Left lung (tissue), 10 donors: Measurements from ENCODE around the gene TLCD3B. TPM values are rescaled to one million over a fixed set of nuclear protein-coding genes. Genes with fewer than 3 reads are reported as not detected.
A peak's percentile ranks its signal among the peaks of the same experiment; 100 is the strongest.

ENCODE experiments used
- ATAC-seq: fragments of 200-7000 bp; cut with Tn5 transposase; one replicate; pipeline ENCODE4 v1.9.1; 2020; ENCODE audit warnings: moderate library complexity
- DNase-seq, 4 donors: peaks; one replicate each; pipeline ENCODE4 v3.0.0-alpha.2; 2013 to 2020
- H3K27ac ChIP-seq, 2 donors: fragments of 200-600 bp; sonication (generic) in 1 of 2; one replicate each; pipeline versions ENCODE4 v1.5.0 to v1.8.0; 2020 to 2021
- H3K27me3 ChIP-seq, 2 donors: fragments of 200-600 bp; sonication (generic) in 1 of 2; one replicate each; pipeline versions ENCODE4 v1.5.0 to v1.8.0; 2020 to 2021
- H3K36me3 ChIP-seq, 2 donors: fragments of 200-600 bp; sonication (generic) in 1 of 2; one replicate each; pipeline versions ENCODE4 v1.5.0 to v1.8.0; 2020 to 2021
- H3K4me1 ChIP-seq, 2 donors: fragments of 200-600 bp; one replicate each; pipeline ENCODE4 v1.8.0; 2021
- H3K4me3 ChIP-seq, 2 donors: fragments of 200-600 bp; sonication (generic) in 1 of 2; one replicate each; pipeline versions ENCODE4 v1.5.0 to v1.8.0; 2020 to 2021; ENCODE audit warnings: mild to moderate bottlenecking in 1 of 2
- H3K9me3 ChIP-seq, 2 donors: fragments of 200-600 bp; sonication (generic) in 1 of 2; one replicate each; pipeline versions ENCODE4 v1.5.0 to v1.8.0; 2020 to 2021
- intact Hi-C, 2 donors: fragments of 100-400 bp; cut with DNase I; formaldehyde crosslinking; loops; one replicate each; pipeline versions ENCODE4 v1.11.2 to v1.14.2; 2022
- polyA plus RNA-seq, 6 donors: library from polyadenylated mRNA; unstranded; fragments of 120-200 nt; gene quantifications; one replicate each; pipeline ENCODE4 v1.2.1, GENCODE V29; 2013; ENCODE audit not compliant: insufficient read length in 6 of 6
- total RNA-seq, 2 donors: library from RNA; stranded (reverse); fragmentation: NEBNext Ultra II Directional; extraction: Animal tissue kit (Norgen Biotek cat#: 25700); gene quantifications; one replicate each; pipeline ENCODE4 v1.2.1, GENCODE V29; 2021
- TF ChIP-seq, protein P1 (sequence below), 2 donors: fragments of 200-600 bp; sonication (generic) in 1 of 2; IDR thresholded peaks; one replicate each; pipeline versions ENCODE4 v1.5.0 to v1.8.0; 2021; ENCODE audit warnings: antibody characterized with exemption in 2 of 2
- donor health status: DM: no; HTN: yes; CAD: no.
- donor health status: DM: no; HTN: no; CAD: no.

The TLCD3B gene
- total and polyA plus RNA-seq, 8 donors, result 0.28 to 1.4 (median 0.85) TPM; not detected in 1

DNA sequence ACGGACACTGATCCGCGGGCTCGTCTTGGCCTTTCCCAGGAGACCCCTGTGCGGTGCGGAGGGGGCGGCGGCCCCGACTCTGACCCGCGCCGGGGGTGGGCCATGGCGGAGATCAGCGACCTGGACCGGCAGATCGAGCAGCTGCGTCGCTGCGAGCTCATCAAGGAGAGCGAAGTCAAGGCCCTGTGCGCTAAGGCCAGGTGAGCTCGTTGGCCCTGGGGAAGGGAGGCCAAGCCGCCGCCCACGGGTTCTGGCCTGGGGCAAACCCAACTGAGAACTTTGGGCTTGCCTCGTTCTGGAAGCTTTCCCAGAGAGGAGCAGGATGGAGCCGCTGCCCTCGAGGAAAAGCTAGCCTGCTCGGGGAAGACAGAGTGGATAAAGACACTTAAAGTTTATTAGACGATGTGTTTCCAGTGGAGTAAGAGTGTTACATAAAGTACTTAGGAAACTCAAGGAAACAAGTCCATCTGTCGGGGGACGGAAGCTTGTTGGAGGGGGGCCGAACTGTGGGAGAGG is 45.3 kb upstream of the TLCD3B start:
- intact Hi-C loops, result no loop called here
- no peaks in the 10 kb centered on the region for H3K9me3 ChIP-seq
- H3K36me3 ChIP-seq, result peaks cover 0 to 66% of the 10 kb centered on the region in 2 donors

DNA sequence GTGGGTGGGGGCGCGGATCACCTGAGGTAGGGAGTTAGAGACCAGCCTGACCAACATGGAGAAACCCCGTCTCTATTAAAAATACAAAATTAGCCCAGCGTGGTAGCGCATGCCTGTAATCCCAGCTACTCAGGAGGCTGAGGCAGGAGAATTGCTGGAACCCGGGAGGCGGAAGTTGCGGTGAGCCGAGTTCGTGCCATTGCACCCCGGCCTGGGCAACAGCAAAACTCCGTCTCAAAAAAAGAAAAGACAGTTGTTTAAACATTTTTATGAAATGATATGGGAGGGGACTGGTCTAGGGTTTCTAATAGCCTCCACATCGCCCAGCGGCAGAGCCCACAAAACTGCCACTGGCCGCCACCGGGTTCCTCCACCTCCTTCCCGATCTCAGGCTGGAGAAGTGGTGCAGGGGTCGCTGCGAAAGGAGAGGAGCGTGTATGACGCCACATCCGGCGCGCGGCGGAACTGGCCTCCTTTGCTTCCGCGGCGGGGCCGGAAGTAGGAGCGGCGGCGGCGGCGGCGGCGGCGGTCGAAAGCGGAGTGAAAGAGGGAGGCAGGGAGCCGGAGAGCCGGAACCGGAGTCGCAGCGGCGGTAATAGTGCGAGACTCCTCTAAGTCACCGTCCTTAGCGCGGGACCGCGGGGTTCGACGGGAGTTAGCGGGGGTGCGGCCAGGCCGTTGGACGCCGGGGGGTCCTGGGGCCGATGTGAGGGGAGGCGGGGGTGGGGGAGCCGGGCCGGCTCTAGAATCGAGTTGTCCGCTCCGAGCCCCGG is 44.6 kb upstream of the TLCD3B start, which contains the start of gene PPP4C:
TSS of gene PPP4C (plus strand) at position 492 of the 773 bp plus-strand sequence. CDS start 384 bp downstream, outside the sequence.
- H3K9me3 ChIP-seq, result no peaks in the 10 kb centered on the region
- TF ChIP-seq, protein P1, sequence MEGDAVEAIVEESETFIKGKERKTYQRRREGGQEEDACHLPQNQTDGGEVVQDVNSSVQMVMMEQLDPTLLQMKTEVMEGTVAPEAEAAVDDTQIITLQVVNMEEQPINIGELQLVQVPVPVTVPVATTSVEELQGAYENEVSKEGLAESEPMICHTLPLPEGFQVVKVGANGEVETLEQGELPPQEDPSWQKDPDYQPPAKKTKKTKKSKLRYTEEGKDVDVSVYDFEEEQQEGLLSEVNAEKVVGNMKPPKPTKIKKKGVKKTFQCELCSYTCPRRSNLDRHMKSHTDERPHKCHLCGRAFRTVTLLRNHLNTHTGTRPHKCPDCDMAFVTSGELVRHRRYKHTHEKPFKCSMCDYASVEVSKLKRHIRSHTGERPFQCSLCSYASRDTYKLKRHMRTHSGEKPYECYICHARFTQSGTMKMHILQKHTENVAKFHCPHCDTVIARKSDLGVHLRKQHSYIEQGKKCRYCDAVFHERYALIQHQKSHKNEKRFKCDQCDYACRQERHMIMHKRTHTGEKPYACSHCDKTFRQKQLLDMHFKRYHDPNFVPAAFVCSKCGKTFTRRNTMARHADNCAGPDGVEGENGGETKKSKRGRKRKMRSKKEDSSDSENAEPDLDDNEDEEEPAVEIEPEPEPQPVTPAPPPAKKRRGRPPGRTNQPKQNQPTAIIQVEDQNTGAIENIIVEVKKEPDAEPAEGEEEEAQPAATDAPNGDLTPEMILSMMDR (IDR thresholded peaks at IDR 0.05), result peak in 1 of 2 donors; percentile 27
- H3K27me3 ChIP-seq, result no peaks in the 10 kb centered on the region
- H3K36me3 ChIP-seq, result peaks cover 0 to 66% of the 10 kb centered on the region in 2 donors
- intact Hi-C loops, result no loop called here
- peak within 1 kb of the TSS; percentile 94 to 98 for H3K4me3 ChIP-seq
- peak within 1 kb of the TSS; percentile 89 for H3K27ac ChIP-seq
- peak; percentile 97 for ATAC-seq
- H3K4me1 ChIP-seq, result peaks cover 11 to 50% of the 10 kb centered on the region in 2 donors
- peak; percentile 85 to 98 (median 92) for DNase-seq

More for the DNA sequence above, 45.3 kb upstream of the TLCD3B start:
- peak; percentile 33 for ATAC-seq
- Histone ChIP-seq H3K4me1 (peaks cover 11 to 45% of the 10 kb centered on the region in 2 donors), H3K4me3 (peak overlapping the region; percentile 94 to 98), H3K27me3 (no peaks in the 10 kb centered on the region), H3K27ac (peak overlapping the region; percentile 89)
- TF ChIP-seq, protein P1 (IDR thresholded peaks at IDR 0.05), result no peak
- peak in 1 of 4 donors; percentile 81 for DNase-seq

DNA sequence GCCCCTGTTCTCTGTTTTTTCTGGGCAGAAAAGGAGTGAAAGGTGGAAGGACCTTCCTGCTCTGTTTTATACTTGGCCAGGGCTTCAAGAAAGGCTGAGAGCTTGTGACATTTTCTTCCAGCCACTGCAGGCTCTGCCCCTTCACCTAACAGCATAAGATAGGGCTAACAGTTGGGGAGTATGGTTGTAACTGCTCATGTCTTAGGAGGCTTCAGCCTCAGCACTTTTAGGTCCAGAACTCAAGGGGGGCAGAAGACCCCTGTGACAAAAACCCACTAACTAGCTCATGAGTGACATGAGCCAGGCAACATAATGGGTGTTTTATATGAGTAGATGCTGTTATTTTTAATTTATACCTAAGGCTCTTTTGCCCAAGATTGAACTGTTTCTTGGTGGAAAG is 39.4 kb upstream of the TLCD3B start:
- TF ChIP-seq, protein P1 (IDR thresholded peaks at IDR 0.05), result no peak
- no peaks in the 10 kb centered on the region for H3K9me3 ChIP-seq
- H3K4me3 ChIP-seq, result no peak overlapping the region
- ATAC-seq, result no peak
- intact Hi-C loops, result no loop called here
- peaks cover 0 to 74% of the 10 kb centered on the region in 2 donors for H3K36me3 ChIP-seq
- peaks cover 17 to 64% of the 10 kb centered on the region in 2 donors for H3K4me1 ChIP-seq
- DNase-seq, result no peak
- no peak overlapping the region for H3K27ac ChIP-seq
- no peaks in the 10 kb centered on the region for H3K27me3 ChIP-seq

DNA sequence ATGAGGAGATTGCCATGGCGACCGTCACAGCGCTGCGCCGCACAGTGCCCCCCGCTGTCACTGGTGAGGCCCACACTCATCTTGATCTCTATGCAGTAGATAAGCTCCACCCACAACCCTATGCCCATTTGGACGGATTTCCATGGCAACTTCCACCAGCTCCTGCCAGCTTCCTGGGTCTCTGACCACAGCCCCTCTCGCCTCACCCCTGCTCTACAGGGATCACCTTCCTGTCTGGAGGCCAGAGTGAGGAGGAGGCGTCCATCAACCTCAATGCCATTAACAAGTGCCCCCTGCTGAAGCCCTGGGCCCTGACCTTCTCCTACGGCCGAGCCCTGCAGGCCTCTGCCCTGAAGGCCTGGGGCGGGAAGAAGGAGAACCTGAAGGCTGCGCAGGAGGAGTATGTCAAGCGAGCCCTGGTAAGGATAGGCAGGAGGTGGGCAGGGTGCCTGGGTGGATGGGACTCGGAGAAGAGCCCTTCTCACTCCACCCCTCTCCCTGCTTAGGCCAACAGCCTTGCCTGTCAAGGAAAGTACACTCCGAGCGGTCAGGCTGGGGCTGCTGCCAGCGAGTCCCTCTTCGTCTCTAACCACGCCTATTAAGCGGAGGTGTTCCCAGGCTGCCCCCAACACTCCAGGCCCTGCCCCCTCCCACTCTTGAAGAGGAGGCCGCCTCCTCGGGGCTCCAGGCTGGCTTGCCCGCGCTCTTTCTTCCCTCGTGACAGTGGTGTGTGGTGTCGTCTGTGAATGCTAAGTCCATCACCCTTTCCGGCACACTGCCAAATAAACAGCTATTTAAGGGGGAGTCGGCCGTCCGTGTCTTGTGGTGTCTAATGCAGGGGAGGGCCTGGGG is 38.8 kb upstream of the TLCD3B start:
- no peaks in the 10 kb centered on the region for H3K9me3 ChIP-seq
- peak overlapping the region in 1 of 2 donors; percentile 33 for H3K27ac ChIP-seq
- DNase-seq (no peak), ATAC-seq (no peak)
- H3K4me3 ChIP-seq, result no peak overlapping the region
- H3K27me3 ChIP-seq, result no peaks in the 10 kb centered on the region
- peaks cover 17 to 58% of the 10 kb centered on the region in 2 donors for H3K4me1 ChIP-seq
- TF ChIP-seq, protein P1 (IDR thresholded peaks at IDR 0.05), result no peak
- H3K36me3 ChIP-seq, result peaks cover 0 to 74% of the 10 kb centered on the region in 2 donors
- intact Hi-C loops, result no loop called here
